Lower leg skin (tissue), 3 donors: ENCODE results near the gene METAP1D.

Experiments used
- CTCF ChIP-seq, 3 donors: fragments of 450-650 bp; IDR thresholded peaks; one replicate each; pipeline ENCODE4 v1.5.1; 2016; ENCODE audit warnings: antibody characterized with exemption in 3 of 3, mild to moderate bottlenecking in 3 of 3, moderate library complexity in 2 of 3
- POLR2A ChIP-seq, 2 donors: fragments of 450-650 bp; IDR thresholded peaks; one replicate each; pipeline ENCODE4 v1.6.1; 2016 to 2017; ENCODE audit warnings: antibody characterized with exemption in 2 of 2, mild to moderate bottlenecking in 1 of 2, moderate library complexity in 1 of 2

DNA sequence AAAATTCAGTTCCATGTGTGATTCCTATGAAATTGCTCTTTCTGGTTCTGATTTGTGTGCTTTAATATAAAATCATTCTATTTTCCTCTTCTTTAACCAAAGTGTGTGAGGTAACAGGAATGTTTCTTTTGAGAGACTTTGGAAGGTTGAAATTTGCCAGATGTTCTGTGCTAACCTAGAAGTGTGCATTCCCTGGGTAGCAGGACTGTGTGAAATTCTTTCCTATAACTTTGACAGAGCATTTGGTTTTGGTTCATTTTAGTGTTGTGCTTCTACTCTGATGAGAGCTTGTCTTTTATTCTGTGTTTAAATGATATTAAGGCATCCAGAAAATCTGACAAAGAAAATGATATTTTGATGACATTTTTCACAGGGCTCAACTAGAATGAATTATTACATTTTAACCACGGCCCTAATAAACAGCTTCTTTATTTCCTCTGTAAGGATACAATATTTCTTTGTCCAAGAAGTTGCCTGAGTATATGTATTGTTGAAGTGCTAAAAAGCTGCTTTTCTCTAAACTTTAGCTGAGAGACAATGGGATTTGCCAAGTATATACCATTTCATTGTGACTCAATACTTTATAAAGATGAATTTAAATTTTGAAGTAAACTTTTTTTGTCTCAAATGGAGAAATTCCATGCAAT, 50.8 kb downstream of the METAP1D start:
- TF ChIP-seq CTCF (IDR thresholded peaks at IDR 0.05) (no peak), POLR2A (IDR thresholded peaks at IDR 0.05) (no peak)
